Fibroblast of the conjunctiva (primary cell): Measurements from ENCODE around the gene TMC2.
"Not testable (repeated sequence)": the region's sequence is repeated elsewhere in the genome, so short reads cannot be mapped to it uniquely, and the experiment has no call there.

Source experiments
- DNase-seq: peaks from one replicate; pipeline ENCODE4 v3.0.0-alpha.2; 2010; ENCODE audit warnings: low read depth

TMC2 gene

GRCh38 chr20:2536560-2536986 is at the start of gene TMC2:
Gene TMC2 (plus strand): TSS chr20:2536573. CDS start chr20:2536622, 49 bp downstream.
- DNase-seq: no peak

- not testable (repeated sequence) for DNase-seq
These were observed 33.5 kb upstream of the TMC2 start for GRCh38 chr20:2502808-2503384.

- DNase-seq: not testable (repeated sequence)
These were observed 31.6 kb upstream of the TMC2 start for GRCh38 chr20:2504803-2505202.

GRCh38 chr20:2506426-2506825 is 29.9 kb upstream of the TMC2 start:
- not testable (repeated sequence) for DNase-seq

- DNase-seq: no peak
These were observed 28.9 kb upstream of the TMC2 start for GRCh38 chr20:2507464-2507863.

GRCh38 chr20:2507875-2508630 is 28.3 kb upstream of the TMC2 start:
- DNase-seq: no peak

- peak; percentile 37 for DNase-seq
These were observed 27.5 kb upstream of the TMC2 start, which contains the start of gene ZNF343 for GRCh38 chr20:2508631-2509467. Gene ZNF343 (minus strand): TSS chr20:2508915. CDS start chr20:2493895, 15,020 bp downstream.

- no peak for DNase-seq
These were observed 26.9 kb upstream of the TMC2 start for GRCh38 chr20:2509468-2509781.

- DNase-seq: no peak
These were observed 26.6 kb upstream of the TMC2 start for GRCh38 chr20:2509794-2510193.

GRCh38 chr20:2515203-2515602 is 21.2 kb upstream of the TMC2 start:
- no peak for DNase-seq

- no peak for DNase-seq
These were observed 20.0 kb upstream of the TMC2 start for GRCh38 chr20:2516399-2516798.

- DNase-seq: no peak
These were observed 18.3 kb upstream of the TMC2 start for GRCh38 chr20:2518096-2518495.

- DNase-seq: no peak
These were observed 17.8 kb upstream of the TMC2 start for GRCh38 chr20:2518558-2518957.

- peak; percentile 67 for DNase-seq
These were observed 17.1 kb upstream of the TMC2 start for GRCh38 chr20:2519115-2519809.

GRCh38 chr20:2520617-2521016 is 15.8 kb upstream of the TMC2 start:
- no peak for DNase-seq

GRCh38 chr20:2521369-2522305 is 14.7 kb upstream of the TMC2 start:
- peak; percentile 29 for DNase-seq

- not testable (repeated sequence) for DNase-seq
These were observed 13.4 kb upstream of the TMC2 start for GRCh38 chr20:2522826-2523429.

- peak; percentile 58 for DNase-seq
These were observed 12.3 kb upstream of the TMC2 start for GRCh38 chr20:2523919-2524708.

GRCh38 chr20:2524709-2525506 is 11.5 kb upstream of the TMC2 start:
- DNase-seq: no peak
